ENCODE data around the gene IL12B.
"Not testable (repeated sequence)": the region's sequence is repeated elsewhere in the genome, so short reads cannot be mapped to it uniquely, and the experiment has no call there.

IL12B gene

DNA sequence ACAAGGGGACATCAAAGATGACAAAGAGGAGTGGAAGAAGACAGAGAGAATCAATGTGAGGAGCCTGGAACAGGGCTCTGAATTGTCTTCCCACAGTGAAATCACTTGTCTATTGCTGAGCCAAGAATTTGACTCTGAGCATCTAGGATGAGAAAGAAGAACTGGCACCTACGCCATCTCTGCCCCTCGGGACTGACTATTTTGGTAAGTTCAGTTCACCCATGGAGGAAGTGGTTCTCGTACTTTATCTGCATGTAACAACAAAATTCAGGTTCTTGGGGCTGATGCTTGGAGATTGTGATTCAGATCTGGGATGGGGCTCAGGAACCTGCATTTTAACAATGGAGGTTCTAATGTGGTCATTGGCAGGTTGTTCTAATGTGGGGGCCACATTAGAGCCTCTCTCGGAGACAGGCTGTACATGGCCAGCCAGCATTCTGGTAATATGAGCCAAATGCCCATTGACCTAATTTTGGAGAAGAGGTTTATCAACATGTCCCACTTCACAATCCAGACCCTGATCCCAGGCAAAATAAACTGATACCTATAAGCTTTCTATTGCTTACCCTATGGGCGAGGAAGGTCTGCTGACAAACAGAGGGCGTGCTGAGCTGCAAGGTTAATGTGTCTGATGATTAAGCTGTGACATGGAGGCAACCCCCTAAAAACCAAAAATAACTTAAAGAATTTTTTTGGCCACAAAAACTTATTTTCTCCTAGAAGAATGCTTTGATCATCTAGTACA is 2.7 kb upstream of the IL12B start:
- no peak for DNase-seq

GRCh38 chr5:159331093-159331973 is 1.0 kb upstream of the IL12B start:
- DNase-seq, result no peak

DNA sequence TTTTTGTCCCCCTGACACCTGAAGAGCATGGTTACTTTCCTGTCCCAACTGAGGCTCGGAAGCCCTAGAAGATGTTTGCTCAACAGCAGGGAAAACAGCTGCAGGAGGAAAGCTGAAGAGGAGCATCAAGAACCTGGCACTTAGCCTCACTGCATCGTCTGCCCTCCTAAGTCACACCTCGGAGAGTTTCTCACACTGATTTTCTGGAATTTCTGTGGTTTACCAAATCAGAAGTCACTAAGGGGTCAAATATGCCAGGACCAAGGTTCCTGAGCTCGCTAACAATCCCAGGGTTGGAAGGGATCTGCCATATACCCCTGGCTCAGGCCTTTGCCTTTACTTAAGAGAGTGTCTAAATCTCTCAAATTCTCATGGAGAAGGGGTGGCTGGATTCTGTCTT is 5.3 kb downstream of the IL12B start:
- no peak for DNase-seq

GRCh38 chr5:159324102-159324755 is 6.1 kb downstream of the IL12B start:
- no peak for DNase-seq

DNA sequence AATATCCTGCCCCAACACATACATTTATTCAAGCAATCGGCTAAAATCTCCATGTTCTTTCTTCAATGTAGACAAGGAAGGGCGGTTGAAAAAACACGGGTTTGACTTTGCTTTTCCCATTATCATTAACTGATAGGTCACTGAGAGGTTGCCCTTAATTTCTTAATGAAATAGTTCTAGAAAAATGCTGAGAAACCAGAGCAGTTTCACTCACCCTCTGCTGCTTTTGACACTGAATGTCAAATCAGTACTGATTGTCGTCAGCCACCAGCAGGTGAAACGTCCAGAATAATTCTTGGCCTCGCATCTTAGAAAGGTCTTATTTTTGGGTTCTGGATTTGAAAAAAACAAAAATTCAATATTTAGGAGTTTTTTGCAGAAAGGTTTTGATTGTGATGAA is 8.1 kb downstream of the IL12B start:
- DNase-seq, result no peak

DNA sequence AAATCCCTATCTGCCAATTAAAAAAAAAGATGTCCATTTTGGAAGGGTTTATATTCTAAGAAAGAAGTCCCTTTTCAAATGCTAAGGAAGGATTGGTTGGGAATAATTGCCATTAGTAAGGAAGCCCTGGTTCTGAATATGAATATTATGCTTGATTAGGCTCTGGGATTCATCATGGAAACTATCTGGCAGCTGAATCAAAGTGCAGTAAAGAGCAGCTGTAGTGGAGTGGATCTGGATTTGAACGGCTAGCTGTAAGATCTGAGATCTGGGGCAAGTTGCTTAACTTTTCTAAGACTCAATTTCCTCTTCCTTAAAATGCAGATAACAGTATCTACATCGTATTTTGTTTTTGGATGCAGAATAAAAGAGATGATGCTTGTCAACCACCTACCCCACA is 10.5 kb downstream of the IL12B start:
- no peak for DNase-seq

- DNase-seq, result no peak
These were observed 10.9 kb downstream of the IL12B start for GRCh38 chr5:159319363-159319762.

GRCh38 chr5:159318448-159318847 is 11.8 kb downstream of the IL12B start:
- no peak for DNase-seq

DNA sequence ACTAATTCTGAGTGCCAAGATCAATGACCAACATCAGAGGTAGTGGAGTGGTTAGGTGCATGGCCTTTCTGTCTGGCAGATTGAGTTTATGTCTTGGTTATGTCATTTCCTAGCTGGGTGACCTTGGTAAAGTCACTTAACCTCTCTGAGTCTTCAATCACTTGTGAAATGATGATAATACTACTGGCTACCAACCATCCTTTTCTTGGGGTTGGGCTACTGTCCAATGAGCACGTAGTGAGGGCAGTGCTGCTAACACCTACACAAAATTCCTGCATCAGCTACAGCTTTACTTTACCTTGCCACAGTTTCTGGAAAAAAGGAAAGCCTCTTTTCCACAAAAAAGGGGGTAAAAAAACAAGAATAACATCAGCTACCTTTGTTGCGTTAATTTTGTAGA is 12.4 kb downstream of the IL12B start:
- no peak for DNase-seq

GRCh38 chr5:159316519-159317383 is 13.5 kb downstream of the IL12B start:
- no peak for DNase-seq

DNA sequence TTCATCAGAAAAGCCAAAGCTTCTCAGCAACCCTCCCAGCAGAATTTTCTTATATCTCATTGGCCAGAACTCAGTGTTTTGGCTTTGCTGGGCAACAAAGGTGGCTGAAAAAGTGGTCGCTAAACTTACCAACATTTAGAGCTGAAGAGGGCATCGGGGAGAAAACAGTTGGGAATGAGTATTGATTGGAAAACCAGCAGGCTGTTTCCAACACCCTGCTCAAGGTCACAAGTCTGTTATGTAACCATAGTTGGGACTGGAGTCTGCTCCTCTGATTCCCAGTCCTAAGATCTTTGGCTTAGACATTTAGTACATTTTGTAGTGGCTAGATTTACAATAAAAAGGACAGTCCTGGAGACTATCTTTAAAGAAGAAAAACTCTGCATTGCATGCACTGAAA is 17.1 kb downstream of the IL12B start:
- DNase-seq, result no peak

DNA sequence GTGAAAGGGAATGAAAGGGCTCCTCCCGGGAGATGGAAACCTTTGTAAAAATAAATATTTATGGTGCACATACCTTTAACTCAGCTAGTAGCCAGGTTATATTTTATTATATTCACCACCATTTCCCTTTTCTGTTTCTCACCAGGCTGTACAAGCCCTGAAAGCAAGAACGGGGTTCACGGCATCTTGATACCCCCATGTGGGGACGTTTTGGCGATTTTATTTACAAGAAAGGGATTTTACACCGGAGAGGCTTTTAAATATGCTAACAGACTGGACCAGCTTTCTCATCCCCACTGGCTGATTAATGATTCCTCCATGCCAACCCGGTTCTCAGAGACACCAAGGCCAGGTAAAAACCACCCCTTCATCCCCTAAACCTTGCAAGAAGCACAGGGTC is 19.2 kb downstream of the IL12B start:
- no peak for DNase-seq

DNA sequence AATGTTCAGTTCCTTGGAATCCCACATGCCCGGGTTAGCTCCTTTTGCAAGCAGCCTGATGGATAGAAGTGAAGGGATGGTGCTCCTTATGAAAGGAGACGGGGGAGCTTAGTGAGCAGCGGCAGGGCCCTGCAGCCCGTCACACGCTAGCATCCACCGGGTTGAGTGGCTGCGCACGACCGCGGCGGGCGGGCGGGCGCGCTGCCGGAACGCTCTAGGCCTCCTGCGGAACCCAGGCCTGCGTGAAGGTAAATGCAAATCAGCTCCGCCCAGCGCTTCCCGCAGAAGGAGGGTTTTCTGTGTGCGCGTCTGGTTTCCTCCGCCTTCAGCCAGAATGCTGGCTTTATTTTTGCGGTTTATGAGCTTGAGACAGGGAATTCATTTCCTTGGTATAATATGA is 19.8 kb downstream of the IL12B start:
- no peak for DNase-seq

DNA sequence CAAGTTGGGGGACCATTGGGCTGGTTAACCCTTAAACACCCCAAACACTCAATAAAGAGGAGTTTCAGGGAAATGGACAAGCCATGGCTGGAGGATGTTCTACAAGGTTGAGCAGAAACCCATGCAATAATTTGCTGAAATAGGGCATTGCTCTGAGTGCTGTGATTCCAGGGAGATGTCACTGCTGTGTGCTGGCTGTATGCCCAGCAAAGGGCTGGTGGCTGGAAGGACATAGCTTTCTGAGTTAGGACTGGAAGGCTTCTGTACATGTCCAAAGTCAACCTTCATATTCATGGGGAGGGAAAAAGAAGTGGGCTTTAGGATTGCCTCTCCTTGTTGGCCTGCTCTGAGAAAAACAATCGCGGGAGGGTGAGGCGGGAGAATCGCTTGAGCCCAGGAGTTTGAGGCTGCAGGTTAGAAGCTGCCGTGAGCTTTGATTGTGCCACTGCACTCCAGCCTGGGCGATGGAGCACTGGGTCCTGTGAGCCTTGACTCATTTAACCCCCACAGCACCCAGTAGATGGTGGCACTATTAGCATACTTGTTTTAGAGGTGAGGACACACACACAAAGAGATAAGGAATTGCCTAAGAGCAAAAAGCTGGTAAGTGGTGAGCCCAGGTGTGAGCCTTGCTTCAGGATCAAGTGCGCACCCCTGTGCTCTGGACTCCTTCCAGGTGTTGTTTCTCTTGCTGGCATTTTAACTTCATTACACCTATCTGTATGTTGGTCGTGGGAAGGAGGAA is 20.4 kb downstream of the IL12B start:
- DNase-seq, result no peak

- no peak for DNase-seq
These were observed 25.2 kb downstream of the IL12B start for GRCh38 chr5:159304961-159305595.

DNA sequence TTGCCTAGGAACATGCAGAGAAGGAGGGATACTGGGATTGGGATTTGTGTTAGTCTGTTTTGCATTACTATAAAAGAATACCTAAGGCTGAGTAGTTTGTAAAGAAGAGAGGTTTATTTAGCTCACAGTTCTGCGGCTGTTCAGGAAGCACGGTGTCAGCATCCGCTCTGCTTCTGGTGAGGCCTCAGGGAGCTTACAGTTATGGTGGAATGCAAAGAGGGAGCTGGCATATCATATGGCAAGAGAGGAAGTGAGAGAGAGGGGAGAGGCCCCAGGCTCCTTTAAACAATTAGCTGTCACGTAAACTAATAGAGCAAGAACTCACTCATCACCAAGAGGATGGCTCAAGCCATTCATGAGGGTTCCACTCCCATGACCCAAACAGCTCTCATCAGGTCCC is 27.0 kb downstream of the IL12B start:
- no peak for DNase-seq

DNA sequence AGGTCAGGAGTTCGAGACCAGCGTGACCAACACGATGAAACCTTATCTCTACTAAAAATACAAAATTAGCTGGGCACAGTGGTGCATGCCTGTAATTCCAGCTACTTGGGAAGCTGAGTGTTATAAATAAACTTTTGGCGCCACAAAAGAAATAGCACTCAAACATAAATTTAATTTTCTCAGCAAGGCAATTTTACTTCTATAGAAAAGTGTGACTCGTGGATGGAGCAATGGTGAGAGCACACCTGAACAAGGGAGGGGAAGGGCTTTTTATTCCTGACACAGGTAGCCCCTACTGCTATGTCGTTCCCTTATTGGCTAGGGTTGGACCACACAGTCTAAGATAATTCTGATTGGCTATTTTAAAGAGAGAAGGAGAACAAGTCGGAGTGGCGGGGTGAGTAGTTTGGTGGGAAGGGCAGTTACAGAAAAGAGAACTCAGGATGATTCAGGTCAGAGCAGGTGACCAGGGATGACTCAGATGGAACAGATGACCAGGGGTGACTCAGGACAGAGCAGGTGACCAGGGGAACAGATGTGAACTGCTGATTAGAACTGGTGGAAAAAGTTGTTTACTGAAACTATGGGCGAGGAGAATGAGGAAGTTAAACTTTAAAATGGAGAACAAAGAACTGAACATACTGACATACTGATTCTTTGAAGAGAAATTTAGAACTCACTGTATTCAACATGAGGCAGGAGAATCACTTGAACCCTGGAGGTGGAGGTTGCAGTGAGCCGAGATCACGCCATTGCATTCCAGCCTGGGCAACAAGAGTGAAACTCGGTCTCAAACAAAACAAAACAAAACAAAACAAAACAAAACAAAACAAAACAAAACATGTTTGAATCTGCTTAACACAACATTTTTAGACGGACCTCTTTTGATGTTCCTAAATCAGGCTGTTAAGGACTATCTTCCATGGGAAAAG is 28.1 kb downstream of the IL12B start:
- not testable (repeated sequence) for DNase-seq

DNA sequence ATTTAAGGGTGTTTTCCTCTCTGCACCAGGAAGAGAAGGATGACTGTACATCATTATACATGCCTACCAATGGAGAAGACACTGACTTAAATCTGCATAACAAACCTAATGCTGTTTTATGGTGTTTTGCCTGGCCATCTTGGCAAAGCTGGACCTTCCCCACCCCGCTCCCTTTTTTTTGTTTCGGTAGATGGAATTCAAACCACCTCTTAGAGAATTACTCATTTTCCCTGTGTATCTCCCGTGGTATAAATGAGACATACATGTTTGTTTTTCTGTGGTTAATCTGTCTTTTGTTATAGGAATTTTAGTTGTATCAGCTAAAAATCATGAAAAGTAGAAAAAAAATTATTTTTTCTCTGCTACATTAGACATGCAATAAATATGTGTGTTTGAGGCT is 28.8 kb downstream of the IL12B start:
- no peak for DNase-seq

- not testable (repeated sequence) for DNase-seq
These were observed 33.0 kb downstream of the IL12B start for GRCh38 chr5:159297300-159297699.

GRCh38 chr5:159294921-159295320 is 35.4 kb downstream of the IL12B start:
- no peak for DNase-seq
